Suprapubic skin (tissue), 4 donors: ENCODE results near the gene FAM131C.

Source experiments
- POLR2A ChIP-seq, 2 donors: fragments of 450-650 bp; IDR thresholded peaks; one replicate each; pipeline ENCODE4 v1.6.1; 2017; ENCODE audit warnings: antibody characterized with exemption in 2 of 2, mild to moderate bottlenecking in 2 of 2, moderate library complexity in 2 of 2
- POLR2AphosphoS5 ChIP-seq, 3 donors: sonication (generic); formaldehyde crosslinking; IDR thresholded peaks; one replicate each; pipeline ENCODE4 v1.6.1; 2017; ENCODE audit warnings: antibody characterized with exemption in 3 of 3
- TF ChIP-seq, protein P1 (sequence below), 2 donors: fragments of 200-600 bp in 1 of 2; fragments of 450-650 bp in 1 of 2; sonication (generic) in 1 of 2; IDR thresholded peaks; one replicate each; pipeline ENCODE4 v1.5.1; 2016 to 2019; ENCODE audit warnings: antibody characterized with exemption in 2 of 2, mild to moderate bottlenecking in 1 of 2, moderate library complexity in 1 of 2

DNA sequence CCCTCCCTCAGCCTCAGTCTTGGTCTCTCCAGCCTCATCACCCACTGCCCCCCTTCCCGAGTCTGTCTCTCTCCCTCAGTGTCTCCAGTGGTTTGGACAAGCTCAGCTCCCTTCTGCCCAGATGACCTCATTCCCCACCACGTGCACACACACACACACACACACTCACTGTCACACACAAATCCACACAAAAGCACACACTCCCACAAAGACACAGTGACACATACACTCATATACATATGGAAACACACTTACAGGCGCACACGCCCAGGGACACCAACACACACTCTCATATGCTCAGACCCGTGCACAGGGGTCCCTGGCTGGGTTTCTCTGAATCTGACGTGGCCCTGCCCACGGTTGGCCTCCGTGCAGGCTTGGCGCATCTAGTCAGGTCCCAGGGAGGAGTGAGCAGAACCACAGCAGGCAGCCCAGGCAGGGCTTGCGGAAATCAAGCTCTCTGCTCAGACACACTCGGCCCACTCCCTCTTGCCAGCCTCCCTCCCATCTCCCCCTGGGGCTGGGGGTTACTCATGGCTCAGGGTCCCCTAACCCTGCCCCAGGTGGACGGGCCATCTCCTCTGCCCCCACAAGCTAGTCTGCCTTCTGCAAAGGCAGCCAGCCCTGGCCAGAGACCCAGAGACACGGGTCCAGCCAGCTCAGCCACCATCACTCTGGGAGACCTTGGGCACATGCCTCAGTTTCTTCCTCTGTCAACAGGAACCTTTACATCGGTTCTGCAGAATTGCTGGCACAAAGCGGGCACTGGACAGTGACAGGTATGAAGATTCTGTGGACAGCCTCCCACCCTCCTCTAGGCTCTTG lies 38.5 kb upstream of the FAM131C start:
- TF ChIP-seq, protein P1, sequence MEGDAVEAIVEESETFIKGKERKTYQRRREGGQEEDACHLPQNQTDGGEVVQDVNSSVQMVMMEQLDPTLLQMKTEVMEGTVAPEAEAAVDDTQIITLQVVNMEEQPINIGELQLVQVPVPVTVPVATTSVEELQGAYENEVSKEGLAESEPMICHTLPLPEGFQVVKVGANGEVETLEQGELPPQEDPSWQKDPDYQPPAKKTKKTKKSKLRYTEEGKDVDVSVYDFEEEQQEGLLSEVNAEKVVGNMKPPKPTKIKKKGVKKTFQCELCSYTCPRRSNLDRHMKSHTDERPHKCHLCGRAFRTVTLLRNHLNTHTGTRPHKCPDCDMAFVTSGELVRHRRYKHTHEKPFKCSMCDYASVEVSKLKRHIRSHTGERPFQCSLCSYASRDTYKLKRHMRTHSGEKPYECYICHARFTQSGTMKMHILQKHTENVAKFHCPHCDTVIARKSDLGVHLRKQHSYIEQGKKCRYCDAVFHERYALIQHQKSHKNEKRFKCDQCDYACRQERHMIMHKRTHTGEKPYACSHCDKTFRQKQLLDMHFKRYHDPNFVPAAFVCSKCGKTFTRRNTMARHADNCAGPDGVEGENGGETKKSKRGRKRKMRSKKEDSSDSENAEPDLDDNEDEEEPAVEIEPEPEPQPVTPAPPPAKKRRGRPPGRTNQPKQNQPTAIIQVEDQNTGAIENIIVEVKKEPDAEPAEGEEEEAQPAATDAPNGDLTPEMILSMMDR (IDR thresholded peaks at IDR 0.05): no peak
- TF ChIP-seq POLR2AphosphoS5 (IDR thresholded peaks at IDR 0.05) (no peak), POLR2A (IDR thresholded peaks at IDR 0.05) (no peak)
